Mesothelial cell of epicardium (in vitro differentiated cells): ENCODE measurements around the gene SLC25A22. TPM values are rescaled to one million over a fixed set of nuclear protein-coding genes. Genes with fewer than 3 reads are reported as not detected.

Experiments used
- DNase-seq, 2 experiments: peaks; one replicate each; pipeline ENCODE4 v3.0.0; 2021; ENCODE audit warnings: low spot score in 2 of 2; ENCODE audit not compliant: unreplicated experiment in 2 of 2
- H3K27ac Mint-ChIP-seq: 2 replicates; pipeline ENCODE4 v1.8.0; 2021; ENCODE audit warnings: mixed read lengths
- H3K27me3 Mint-ChIP-seq: 2 replicates; pipeline ENCODE4 v1.8.0; 2021; ENCODE audit warnings: low read depth, mixed read lengths
- H3K36me3 Mint-ChIP-seq: 2 replicates; pipeline ENCODE4 v1.8.0; 2021; ENCODE audit warnings: mixed read lengths
- H3K4me1 Mint-ChIP-seq: 2 replicates; pipeline ENCODE4 v1.8.0; 2021; ENCODE audit warnings: mixed read lengths
- H3K4me3 Mint-ChIP-seq: 2 replicates; pipeline ENCODE4 v1.8.0; 2021; ENCODE audit warnings: mild to moderate bottlenecking, moderate library complexity, mixed read lengths
- H3K9me3 Mint-ChIP-seq: 2 replicates; pipeline ENCODE4 v1.8.0; 2021; ENCODE audit warnings: mixed read lengths
- total RNA-seq: library from RNA; stranded (reverse); gene quantifications from 3 replicates; pipeline ENCODE4 v1.2.1, GENCODE V29; 2021
- TF ChIP-seq, protein P1 (sequence below): fragments of 200-600 bp; sonication (generic); IDR thresholded peaks from one replicate; pipeline ENCODE4 v1.5.0; 2021; ENCODE audit warnings: antibody characterized with exemption; ENCODE audit not compliant: unreplicated experiment

Gene SLC25A22
- total RNA-seq, 1 donor from 2014 or later: 34.3 TPM

DNA sequence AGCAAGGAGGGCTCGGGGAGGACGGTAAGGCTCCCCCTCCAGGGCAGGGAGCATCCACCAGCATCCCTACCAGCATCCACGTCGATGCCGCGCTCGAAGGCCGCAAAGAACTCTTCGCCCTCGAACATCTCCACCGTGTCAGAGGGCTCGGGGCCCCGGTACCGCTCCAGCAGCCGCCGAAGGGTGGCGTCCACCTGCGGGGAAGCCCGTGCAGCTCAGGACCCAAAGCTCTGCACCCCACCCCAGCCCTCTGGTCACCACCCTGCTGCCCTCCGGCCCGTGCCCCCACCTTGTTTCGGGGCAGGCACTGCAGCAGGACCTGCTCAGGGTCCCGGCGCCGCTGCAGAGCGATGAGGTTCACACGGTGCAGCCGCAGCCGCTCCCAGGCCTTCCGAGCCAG is 2.4 kb upstream of the SLC25A22 start:
- DNase-seq: no peak
- Mint-ChIP-seq H3K27ac (no peak overlapping the region), H3K27me3 (no peaks in the 10 kb centered on the region), H3K9me3 (no peaks in the 10 kb centered on the region), H3K4me1 (peaks cover 22% of the 10 kb centered on the region), H3K4me3 (no peak overlapping the region), H3K36me3 (no peaks in the 10 kb centered on the region)
- TF ChIP-seq, protein P1, sequence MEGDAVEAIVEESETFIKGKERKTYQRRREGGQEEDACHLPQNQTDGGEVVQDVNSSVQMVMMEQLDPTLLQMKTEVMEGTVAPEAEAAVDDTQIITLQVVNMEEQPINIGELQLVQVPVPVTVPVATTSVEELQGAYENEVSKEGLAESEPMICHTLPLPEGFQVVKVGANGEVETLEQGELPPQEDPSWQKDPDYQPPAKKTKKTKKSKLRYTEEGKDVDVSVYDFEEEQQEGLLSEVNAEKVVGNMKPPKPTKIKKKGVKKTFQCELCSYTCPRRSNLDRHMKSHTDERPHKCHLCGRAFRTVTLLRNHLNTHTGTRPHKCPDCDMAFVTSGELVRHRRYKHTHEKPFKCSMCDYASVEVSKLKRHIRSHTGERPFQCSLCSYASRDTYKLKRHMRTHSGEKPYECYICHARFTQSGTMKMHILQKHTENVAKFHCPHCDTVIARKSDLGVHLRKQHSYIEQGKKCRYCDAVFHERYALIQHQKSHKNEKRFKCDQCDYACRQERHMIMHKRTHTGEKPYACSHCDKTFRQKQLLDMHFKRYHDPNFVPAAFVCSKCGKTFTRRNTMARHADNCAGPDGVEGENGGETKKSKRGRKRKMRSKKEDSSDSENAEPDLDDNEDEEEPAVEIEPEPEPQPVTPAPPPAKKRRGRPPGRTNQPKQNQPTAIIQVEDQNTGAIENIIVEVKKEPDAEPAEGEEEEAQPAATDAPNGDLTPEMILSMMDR: no peak

DNA sequence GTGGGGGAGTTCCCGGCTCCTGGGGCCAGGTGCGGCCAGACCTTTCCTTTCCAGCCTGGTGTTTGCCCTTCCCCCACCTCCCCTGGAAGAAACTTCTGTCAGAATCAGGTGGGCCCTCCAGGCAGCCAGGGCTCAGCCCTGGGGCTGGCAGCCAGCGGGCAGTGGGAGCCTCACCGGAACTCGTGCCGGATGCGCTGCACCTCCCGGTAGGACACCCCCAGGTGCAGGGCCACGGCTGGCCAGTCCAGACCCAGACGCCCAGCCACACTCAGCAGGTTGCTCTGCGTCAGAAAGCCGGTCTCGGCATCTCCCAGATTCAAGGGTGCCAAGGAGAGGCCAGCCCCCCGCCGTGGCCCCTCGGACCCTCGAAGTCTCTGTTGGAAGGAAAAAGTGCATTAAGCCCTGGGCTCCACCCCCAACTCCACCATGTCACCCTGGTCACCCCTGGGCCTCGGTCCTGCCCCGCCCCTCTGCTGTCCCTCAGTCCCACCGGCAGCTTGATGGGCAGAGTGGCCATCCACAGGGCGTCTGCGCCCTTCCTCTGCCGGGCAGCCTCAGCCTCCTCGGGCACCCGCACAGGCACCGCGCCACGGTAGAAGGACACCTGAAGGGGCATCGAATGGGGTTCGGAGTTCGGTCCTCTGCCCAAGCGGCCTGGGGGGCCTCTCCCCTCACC is 1.7 kb upstream of the SLC25A22 start:
- H3K4me1 Mint-ChIP-seq: peaks cover 22% of the 10 kb centered on the region
- H3K4me3 Mint-ChIP-seq: peak overlapping the region; percentile 6
- DNase-seq: no peak
- TF ChIP-seq, protein P1: no peak
- no peaks in the 10 kb centered on the region for H3K9me3 Mint-ChIP-seq
- no peak overlapping the region for H3K27ac Mint-ChIP-seq
- no peaks in the 10 kb centered on the region for H3K36me3 Mint-ChIP-seq
- H3K27me3 Mint-ChIP-seq: no peaks in the 10 kb centered on the region

DNA sequence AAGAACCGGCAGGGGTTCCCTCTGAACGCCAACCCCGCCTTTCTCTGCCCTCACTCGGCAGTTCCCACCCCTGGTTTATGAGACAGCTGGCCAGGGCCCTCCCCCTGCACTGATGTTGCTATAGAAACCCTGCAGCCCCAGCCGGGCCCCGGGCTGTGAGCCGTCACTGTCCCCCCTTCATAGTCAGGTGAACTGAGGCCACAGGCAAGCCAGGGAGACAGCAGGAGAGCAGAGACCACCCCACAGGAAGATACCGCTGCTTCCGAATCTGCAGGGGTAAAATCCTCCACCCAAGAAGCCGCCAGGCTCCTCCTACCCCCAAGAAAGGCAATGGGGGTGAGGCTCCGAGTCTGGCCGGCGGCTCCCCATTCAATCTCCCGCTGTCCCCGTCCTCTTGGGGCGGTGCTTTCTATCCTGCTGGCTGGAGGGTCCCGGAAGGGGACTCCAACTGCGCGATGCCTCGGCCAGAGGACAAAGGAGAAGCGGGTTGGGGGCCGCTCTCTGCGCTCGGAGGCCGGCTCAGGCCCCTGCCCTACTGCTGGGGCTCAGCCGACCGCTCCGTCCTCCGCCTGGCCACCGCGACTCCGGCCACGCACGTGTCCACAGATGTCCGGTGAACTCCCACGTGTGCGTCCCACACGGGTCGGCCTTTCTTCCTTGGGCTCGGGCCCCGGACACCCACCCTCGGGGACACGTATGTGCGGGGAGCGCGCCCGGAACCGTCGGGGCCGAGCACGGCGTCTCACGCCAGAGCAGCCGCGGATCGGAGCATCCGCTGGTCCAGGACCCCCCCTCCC is 587 bp downstream of the SLC25A22 start:
- TF ChIP-seq, protein P1: no peak
- peaks cover 11% of the 10 kb centered on the region for H3K4me1 Mint-ChIP-seq
- H3K9me3 Mint-ChIP-seq: no peaks in the 10 kb centered on the region
- H3K36me3 Mint-ChIP-seq: no peaks in the 10 kb centered on the region
- DNase-seq: peak; percentile 70 to 82
- H3K4me3 Mint-ChIP-seq: peak overlapping the region; percentile 83
- H3K27ac Mint-ChIP-seq: peak overlapping the region; percentile 94
- no peaks in the 10 kb centered on the region for H3K27me3 Mint-ChIP-seq

DNA sequence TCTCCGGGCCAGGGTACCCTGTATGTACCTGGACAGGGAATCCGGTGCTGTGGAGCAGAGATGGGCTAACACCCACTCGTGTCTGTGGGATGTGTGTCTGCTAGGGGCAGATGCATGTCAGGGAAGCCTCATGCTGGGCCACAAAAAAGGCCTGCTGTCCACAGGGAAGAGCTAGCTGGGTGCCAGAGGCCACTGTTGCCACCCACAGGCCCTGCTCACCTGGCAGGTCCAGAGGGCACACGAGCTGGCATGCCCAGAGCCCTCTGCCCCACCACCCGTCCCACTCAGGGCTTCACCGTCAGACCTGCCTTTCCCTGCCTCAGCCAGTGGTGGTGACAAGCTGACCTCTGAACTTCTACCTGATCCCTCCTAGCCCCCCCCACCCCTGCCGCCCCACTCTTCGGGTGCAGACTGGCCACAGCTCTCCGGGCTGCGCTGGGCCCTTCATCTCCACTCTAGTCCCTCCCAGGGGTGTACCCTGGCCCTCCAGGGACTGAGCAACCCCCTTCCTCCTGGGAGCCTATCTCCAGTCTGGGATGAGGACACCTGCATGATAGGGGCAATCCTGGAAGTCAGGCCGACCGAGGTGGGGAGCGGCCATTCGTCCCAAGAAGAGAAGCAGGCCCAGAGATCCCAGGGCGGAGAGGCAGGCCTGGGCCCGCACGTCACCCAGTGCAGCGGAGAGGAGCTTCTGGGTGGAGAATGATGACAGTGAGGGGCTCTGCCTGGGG is 1.4 kb downstream of the SLC25A22 start:
- peak overlapping the region; percentile 83 for H3K4me3 Mint-ChIP-seq
- H3K36me3 Mint-ChIP-seq: no peaks in the 10 kb centered on the region
- H3K27ac Mint-ChIP-seq: peak overlapping the region; percentile 94
- H3K9me3 Mint-ChIP-seq: no peaks in the 10 kb centered on the region
- TF ChIP-seq, protein P1: no peak
- peaks cover 11% of the 10 kb centered on the region for H3K4me1 Mint-ChIP-seq
- DNase-seq: no peak
- H3K27me3 Mint-ChIP-seq: no peaks in the 10 kb centered on the region

DNA sequence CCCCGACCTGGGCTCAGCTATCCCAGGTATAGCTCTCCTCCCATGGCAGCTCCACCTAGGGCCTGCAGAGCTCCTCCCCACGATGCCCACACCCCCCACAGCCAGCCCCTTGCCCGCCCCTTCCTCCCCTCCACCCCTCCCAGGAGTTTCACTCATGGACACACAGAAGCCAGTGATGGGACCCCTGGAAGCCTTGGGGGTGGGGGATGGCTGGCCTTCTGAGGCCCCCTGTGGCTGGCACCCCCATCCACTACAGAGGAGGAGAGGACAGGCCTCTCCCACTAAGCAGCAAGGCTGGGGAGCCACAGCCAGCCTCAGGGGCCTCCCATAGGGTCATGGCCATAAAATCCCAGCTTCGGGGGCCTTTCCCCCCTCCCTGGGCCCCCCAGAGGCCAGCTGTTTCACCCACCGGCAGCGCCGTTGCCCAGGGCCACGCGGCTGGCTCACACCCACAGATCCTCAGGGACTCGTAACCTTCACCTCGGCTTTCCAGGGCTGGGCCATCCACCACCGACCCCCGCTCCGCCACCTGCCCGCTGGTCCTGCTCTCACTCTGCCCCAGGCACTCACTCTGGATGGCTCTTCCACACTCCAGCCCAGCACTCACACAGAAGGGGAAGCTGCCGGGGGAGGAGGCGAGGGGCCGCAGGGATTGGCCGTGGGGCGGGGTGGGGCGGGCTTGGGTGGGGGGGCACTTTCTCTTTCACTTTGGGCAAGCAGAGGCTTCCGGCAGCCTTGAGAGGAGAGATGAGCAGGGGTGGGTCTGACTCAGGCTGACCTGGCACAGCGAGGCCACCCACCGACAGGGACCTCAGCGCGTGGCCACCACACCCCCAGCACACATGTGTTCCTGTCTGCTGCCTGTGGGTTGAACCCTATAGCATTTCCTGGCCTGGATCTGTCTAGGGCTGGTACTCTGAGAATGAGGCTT is 2.2 kb downstream of the SLC25A22 start:
- Mint-ChIP-seq H3K27ac (peak overlapping the region; percentile 94), H3K4me1 (peaks cover 11% of the 10 kb centered on the region), H3K27me3 (no peaks in the 10 kb centered on the region), H3K36me3 (peaks cover 3% of the 10 kb centered on the region), H3K4me3 (peak overlapping the region; percentile 83), H3K9me3 (no peaks in the 10 kb centered on the region)
- TF ChIP-seq, protein P1: no peak
- no peak for DNase-seq
